Astrocyte (in vitro differentiated cells and primary cell): ENCODE measurements around the gene GALM.

Source experiments
- CTCF ChIP-seq: IDR thresholded peaks from 2 replicates; pipeline ENCODE4 v1.5.1; 2011; ENCODE audit warnings: low read depth, mild to moderate bottlenecking, inconsistent platforms, low read length, moderate library complexity; ENCODE audit not compliant: insufficient read depth
- EZH2 ChIP-seq: IDR thresholded peaks from 2 replicates; pipeline ENCODE4 v1.6.1; 2012; ENCODE audit warnings: mild to moderate bottlenecking, low read length, inconsistent platforms; ENCODE audit not compliant: insufficient read depth

GRCh38 chr2:38745267-38745666 is 79.4 kb downstream of the GALM start:
- TF ChIP-seq CTCF (no peak), EZH2 (no peak)
